Right renal cortex interstitium (tissue), 3 donors: ENCODE measurements around the gene ITGAD. TPM values are rescaled to one million over a fixed set of nuclear protein-coding genes. Genes with fewer than 3 reads are reported as not detected.

Experiments used
- DNase-seq, 3 donors: peaks; one replicate each; pipeline ENCODE4 v3.0.0-alpha.2; 2013; ENCODE audit warnings: low read depth in 3 of 3, low spot score in 2 of 3
- polyA plus RNA-seq, 3 donors: library from polyadenylated mRNA; unstranded; fragments of 120-200 nt; gene quantifications; one replicate each; pipeline ENCODE4 v1.2.1, GENCODE V29; 2013; ENCODE audit not compliant: insufficient read length in 3 of 3

The ITGAD gene
- under 1 TPM; 0.21 to 0.39 (median 0.23) TPM for polyA plus RNA-seq

DNA sequence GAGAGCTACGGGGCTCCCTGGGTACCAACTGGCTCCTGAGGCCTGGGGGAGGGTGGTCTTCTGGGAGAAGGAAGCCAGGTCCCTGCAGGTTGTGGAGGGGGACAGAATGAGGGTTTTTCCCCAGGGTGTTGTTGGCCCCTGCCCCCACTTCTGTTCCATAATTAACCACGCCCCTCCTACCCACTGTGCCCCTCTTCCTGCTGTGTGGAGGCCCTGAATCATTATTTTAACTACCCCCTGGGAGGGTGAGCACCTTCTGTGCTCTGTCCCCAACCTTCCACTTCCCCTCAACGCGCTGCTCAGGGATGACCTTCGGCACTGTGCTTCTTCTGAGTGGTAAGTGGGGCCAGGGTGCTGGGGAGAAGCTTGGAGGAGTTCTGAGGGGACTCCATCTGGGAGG, at the start of gene ITGAD:
TSS of gene ITGAD (plus strand) at position 280 of the 400 bp plus-strand sequence. CDS start at position 306, 26 bp downstream.
- DNase-seq, result no peak

GRCh38 chr16:31344712-31345111, 48.4 kb upstream of the ITGAD start:
- DNase-seq, result no peak

DNA sequence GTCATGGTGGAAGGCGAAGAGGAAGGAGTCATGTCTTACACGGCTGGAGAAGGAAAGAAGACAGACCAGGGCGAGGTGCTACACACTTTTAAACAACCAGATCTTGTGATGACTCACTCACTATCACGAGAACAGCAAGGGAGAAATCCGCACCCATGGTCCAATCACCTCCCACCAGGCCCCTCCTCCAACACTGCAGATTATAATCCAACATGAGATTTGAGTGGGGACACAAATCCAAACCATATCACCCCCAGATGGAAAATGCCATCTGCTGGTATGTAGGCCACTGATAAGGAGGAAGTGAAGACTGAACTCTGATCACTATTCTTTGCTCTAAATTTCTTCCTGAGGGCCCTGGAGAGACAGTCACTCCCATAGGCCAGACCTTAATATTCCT, 45.7 kb upstream of the ITGAD start:
- no peak for DNase-seq

DNA sequence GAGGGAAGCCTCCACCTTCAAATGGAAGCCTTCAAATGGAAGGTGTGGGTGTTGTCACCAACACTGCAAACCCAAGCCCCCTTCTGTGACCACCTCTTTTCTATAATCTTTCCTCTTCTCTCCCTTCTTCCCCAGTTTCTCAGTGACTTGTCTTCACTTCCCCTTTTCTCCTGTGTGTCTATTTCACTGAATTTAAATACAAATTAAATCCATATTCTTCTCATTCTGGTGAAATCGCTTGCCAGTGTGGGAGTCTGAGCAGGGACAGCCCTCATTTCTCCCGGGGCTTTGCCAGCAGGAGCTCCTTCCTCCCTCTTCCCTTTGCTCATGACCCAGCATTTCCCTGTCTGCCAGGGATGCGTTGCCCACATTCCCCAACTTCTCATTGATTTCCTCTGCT, 44.6 kb upstream of the ITGAD start:
- no peak for DNase-seq

- no peak for DNase-seq
Observed at GRCh38 chr16:31350275-31351005, 42.7 kb upstream of the ITGAD start.

DNA sequence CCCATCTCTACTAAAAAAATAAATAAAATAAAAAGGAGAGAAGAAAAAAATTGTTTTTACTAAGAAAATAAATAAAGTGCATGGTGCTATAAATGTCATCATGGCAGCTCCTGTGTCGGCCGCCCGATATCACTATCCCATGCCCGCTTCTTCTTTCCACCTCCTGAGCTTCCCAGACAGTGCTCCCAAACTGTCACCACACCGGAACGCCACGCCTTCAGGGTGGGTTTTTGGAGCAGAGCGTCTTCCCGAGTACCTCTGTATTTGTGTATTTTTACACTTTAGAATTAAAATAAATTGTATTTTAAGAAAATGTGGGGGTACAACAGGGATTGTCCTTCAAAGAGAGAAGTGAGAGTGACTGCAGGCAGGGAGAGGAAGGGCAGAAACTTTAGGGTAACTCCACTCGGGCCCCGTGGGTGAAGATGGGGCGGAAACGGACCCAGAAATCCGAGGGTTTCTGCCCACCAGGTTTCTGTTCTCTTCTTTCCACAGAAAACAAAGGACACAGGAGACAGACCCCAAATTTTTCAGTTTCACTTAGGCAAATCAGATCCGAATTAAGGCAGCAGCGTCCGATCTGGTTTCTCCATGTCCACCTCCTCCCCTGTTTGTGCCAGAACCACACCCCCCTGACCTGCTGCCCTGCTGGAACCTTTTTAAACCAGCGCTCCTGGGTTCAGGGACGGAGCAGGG, 41.7 kb upstream of the ITGAD start:
- DNase-seq, result no peak

DNA sequence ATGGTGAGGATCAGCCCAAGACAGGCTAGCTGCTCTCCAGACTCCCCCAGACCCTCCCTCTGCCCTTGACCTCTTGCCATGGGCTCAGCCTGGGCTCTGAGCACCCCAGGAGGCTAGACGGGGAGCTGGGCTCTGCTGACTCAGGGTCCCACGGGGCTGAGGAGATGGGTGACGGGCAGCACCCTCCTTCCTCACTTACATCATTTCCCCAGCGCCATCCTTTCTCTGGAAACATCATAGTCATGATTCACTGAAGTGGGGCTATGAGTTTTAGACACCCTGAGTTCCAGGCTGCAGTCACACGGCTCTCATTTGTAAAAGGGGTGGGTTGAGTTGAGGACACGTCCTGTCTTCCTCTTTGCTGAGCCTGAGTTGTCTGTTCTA, 41.2 kb upstream of the ITGAD start:
- DNase-seq, result no peak

DNA sequence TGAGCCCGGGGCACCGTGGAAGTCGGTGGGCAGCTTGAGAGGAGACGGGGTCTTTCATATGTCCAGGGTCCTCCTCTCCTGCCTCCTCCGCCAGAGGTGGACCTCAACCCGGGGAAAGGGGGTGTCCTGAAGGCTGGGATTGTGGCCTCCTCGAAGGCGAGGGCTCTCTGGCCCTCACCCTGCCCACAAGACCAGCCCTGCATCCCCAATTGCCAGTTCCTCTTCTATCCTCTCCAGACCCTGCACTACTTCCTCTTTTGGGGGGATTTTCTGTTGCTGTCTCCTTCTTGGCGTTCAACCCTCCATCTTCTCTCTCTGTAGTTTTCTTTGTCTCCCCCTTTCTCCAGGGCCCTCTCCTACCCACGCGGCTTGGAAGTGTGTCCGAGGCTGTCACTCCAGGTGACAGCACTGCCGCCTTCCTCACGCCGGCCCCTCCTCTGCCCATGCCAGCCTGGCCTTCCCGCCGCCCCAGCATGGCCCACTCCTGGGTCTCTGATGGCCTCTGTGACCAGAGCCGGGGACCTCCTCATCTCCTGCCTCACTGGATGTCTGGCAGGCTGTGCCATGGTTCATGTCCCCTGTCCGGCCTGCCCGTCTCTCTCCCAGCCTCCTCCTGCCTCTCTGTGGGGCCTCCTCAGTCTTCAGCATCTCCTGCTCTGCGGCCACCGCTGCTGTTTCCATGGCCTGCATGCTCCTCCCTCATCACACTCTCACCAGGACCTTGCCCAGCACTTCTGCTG, 40.6 kb upstream of the ITGAD start:
- no peak for DNase-seq

DNA sequence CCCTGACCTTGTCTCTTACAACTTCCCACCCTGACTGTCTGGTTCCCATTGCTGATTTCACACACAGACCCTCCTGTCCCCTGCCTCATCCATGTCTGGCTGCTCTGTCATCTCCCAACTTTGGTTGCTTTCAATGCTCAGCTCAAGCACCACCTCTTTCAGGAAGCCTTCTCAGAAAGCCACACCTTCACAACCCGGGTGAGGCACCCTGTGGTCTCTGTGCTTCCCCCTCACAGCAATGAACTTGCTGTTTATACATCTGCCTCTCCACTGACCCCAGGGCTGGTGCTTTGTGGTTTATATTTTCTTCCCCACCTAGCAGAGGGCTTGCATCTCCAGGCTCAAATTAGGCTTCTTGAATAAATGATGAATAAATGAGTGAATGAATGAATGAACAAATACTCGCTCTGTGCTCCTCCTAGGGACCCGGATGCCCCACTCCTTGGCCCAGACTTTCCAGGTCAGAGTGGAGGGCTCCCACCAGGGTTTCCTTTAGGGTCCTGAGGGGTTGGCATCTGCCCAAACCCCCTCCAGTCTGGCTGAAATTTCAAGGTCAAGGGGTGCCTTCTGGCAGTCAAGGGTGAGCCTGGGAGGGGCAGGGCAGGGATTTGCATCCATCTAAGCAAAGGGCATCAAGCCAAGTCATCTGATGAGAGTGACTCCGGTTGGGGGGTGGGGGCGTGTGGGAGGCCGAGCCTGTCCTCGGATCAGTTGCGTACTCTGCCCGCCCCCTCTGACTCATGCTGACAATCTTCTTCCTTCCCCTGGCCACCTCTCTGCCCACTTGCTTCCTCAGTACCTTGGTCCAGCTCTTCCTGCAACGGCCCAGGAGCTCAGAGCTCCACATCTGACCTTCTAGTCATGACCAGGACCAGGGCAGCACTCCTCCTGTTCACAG, 38.5 kb upstream of the ITGAD start, which contains the start of gene ITGAX:
TSS of gene ITGAX (plus strand) at position 783 of the 898 bp plus-strand sequence. CDS start at position 862, 79 bp downstream.
- DNase-seq, result no peak

DNA sequence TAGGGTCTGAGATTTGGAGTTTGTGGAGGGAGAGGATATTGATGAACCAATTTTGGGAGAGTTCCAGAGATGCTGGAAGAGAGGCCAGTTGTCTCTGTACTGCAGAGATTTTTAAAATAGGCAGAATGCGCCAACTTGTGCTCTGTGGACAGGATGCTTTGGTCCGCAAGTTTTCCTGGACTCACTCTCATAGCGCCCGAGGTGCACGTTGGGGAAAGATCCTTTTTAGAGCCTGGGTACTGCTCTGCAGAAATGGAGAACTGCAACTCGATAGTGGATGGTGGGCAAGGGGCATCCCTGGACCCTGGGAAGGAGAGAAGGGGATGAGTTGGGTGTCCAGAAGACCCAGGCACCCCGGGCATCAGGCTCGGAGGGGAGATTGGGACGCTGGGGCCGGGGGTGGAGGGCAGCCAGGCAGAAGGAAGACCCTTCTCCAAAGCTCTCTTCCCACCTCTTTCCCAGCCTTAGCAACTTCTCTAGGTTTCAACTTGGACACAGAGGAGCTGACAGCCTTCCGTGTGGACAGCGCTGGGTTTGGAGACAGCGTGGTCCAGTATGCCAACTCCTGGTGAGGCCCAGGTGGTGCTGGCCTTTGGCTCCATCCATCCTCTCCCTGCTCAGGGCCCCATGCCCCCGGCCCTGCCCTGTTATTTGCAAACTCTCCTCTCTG, 37.6 kb upstream of the ITGAD start:
- DNase-seq, result no peak

- DNase-seq, result no peak
Observed at GRCh38 chr16:31356566-31357323, 36.4 kb upstream of the ITGAD start.

- no peak for DNase-seq
Observed at GRCh38 chr16:31357324-31358109, 35.6 kb upstream of the ITGAD start.

- no peak for DNase-seq
Observed at GRCh38 chr16:31360251-31360650, 32.9 kb upstream of the ITGAD start.

- no peak for DNase-seq
Observed at GRCh38 chr16:31361201-31362110, 31.7 kb upstream of the ITGAD start.

GRCh38 chr16:31362476-31363405, 30.4 kb upstream of the ITGAD start:
- no peak for DNase-seq

GRCh38 chr16:31363721-31364120, 29.4 kb upstream of the ITGAD start:
- no peak for DNase-seq
